CD14-positive monocyte (primary cell): ENCODE results near the gene VEPH1. TPM values are rescaled to one million over a fixed set of nuclear protein-coding genes. Genes with fewer than 3 reads are reported as not detected.

ENCODE experiments used
- DNase-seq, 3 donors: peaks; one replicate each; pipeline ENCODE4 v3.0.0-alpha.2; 2011 to 2022
- H2AFZ ChIP-seq: 2 replicates; pipeline ENCODE4 v1.6.0; 2012; ENCODE audit warnings: mild to moderate bottlenecking, low read depth, low read length, inconsistent platforms; ENCODE audit not compliant: insufficient read depth, poor library complexity, severe bottlenecking
- H3K27ac ChIP-seq, 2 donors: 1 replicate in 1 of 2; 2 replicates in 1 of 2; pipeline ENCODE4 v1.5.1; 2012 to 2013; ENCODE audit warnings: low read length in 2 of 2, control low read depth in 1 of 2, inconsistent platforms in 1 of 2, low read depth in 1 of 2, mild to moderate bottlenecking in 1 of 2
- H3K27me3 ChIP-seq, 2 donors: one replicate each; pipeline versions ENCODE4 v1.6.0 to v1.6.1; 2011 to 2013; ENCODE audit warnings: low read length in 2 of 2; ENCODE audit not compliant: control insufficient read depth in 2 of 2, insufficient read depth in 2 of 2
- H3K36me3 ChIP-seq, 2 donors: replicated peaks in 1 of 2; 1 replicate in 1 of 2; 2 replicates in 1 of 2; pipeline versions ENCODE4 v1.5.1 to v1.6.1; 2012 to 2013; ENCODE audit warnings: low read length in 2 of 2, control low read depth in 1 of 2, inconsistent platforms in 1 of 2, mild to moderate bottlenecking in 1 of 2; ENCODE audit not compliant: insufficient read depth in 2 of 2, control insufficient read depth in 1 of 2
- H3K4me1 ChIP-seq, 2 donors: 1 replicate in 1 of 2; 2 replicates in 1 of 2; pipeline versions ENCODE4 v1.5.1 to v1.6.1; 2012 to 2013; ENCODE audit warnings: low read length in 2 of 2, control low read depth in 1 of 2, inconsistent platforms in 1 of 2, mild to moderate bottlenecking in 1 of 2, moderate library complexity in 1 of 2; ENCODE audit not compliant: insufficient read depth in 2 of 2, control insufficient read depth in 1 of 2
- H3K4me2 ChIP-seq: replicated peaks from 2 replicates; pipeline ENCODE3; 2012; ENCODE audit warnings: low read length, moderate library complexity, mild to moderate bottlenecking; ENCODE audit not compliant: poor library complexity, severe bottlenecking; ENCODE audit errors: extremely low read depth
- H3K4me3 ChIP-seq, 3 experiments: fragments of 200-600 bp in 1 of 3; sonication (generic) in 1 of 3; replicated peaks in 1 of 3; 1 replicate in 2 of 3; 2 replicates in 1 of 3; pipeline ENCODE4 v1.5.1; 2011 to 2013; ENCODE audit warnings: low read length in 3 of 3, mild to moderate bottlenecking in 3 of 3, control low read depth in 2 of 3, low read depth in 2 of 3, inconsistent platforms in 1 of 3, moderate library complexity in 1 of 3
- H3K79me2 ChIP-seq: 2 replicates; pipeline ENCODE4 v1.6.0; 2012; ENCODE audit warnings: mild to moderate bottlenecking, control low read depth, inconsistent platforms, low read length, moderate library complexity; ENCODE audit not compliant: insufficient read depth
- H3K9ac ChIP-seq: 2 replicates; pipeline ENCODE4 v1.6.0; 2017; ENCODE audit warnings: low read length, mild to moderate bottlenecking; ENCODE audit not compliant: insufficient read depth, poor library complexity, severe bottlenecking
- H3K9me3 ChIP-seq, 2 donors: replicated peaks in 1 of 2; 1 replicate in 1 of 2; 2 replicates in 1 of 2; pipeline versions ENCODE4 v1.5.1 to v1.6.1; 2012 to 2013; ENCODE audit warnings: low read length in 2 of 2, control low read depth in 1 of 2; ENCODE audit not compliant: control insufficient read depth in 1 of 2, insufficient read depth in 1 of 2
- H4K20me1 ChIP-seq: 2 replicates; pipeline ENCODE4 v1.6.0; 2012; ENCODE audit warnings: mild to moderate bottlenecking, low read length, control low read depth, moderate library complexity; ENCODE audit not compliant: insufficient read depth
- H3K27ac Mint-ChIP-seq, 7 donors: one replicate each; pipeline ENCODE4 v1.8.0; 2020; ENCODE audit warnings: mild to moderate bottlenecking in 7 of 7, mixed read lengths in 7 of 7, moderate library complexity in 6 of 7, inconsistent platforms in 2 of 7
- H3K27me3 Mint-ChIP-seq, 3 donors: one replicate each; pipeline ENCODE4 v1.8.0; 2021 to 2022; ENCODE audit warnings: low read depth in 3 of 3, mild to moderate bottlenecking in 3 of 3, mixed read lengths in 3 of 3, moderate library complexity in 3 of 3, inconsistent platforms in 1 of 3
- H3K36me3 Mint-ChIP-seq, 2 donors: one replicate each; pipeline ENCODE4 v1.8.0; 2020; ENCODE audit warnings: mixed read lengths in 2 of 2, inconsistent platforms in 1 of 2, mild to moderate bottlenecking in 1 of 2
- H3K4me1 Mint-ChIP-seq: one replicate; pipeline ENCODE4 v1.8.0; 2020; ENCODE audit warnings: mild to moderate bottlenecking, mixed read lengths
- H3K4me3 Mint-ChIP-seq, 2 donors: one replicate each; pipeline ENCODE4 v1.8.0; 2020; ENCODE audit warnings: mild to moderate bottlenecking in 2 of 2, mixed read lengths in 2 of 2, moderate library complexity in 1 of 2
- H3K9me3 Mint-ChIP-seq, 7 donors: one replicate each; pipeline ENCODE4 v1.8.0; 2020 to 2022; ENCODE audit warnings: mixed read lengths in 7 of 7, mild to moderate bottlenecking in 6 of 7, moderate library complexity in 6 of 7, inconsistent platforms in 2 of 7
- WGBS: methylation state at CpG from one replicate; pipeline ENCODE4 v1.1.5; 2013; ENCODE audit warnings: missing lambda C conversion rate; ENCODE audit not compliant: insufficient coverage; 5-methylcytosine and 5-hydroxymethylcytosine counted together
- intact Hi-C, 2 donors: fragments of 100-400 bp; cut with micrococcal nuclease; formaldehyde crosslinking; loops; one replicate each; pipeline versions ENCODE4 v1.15.0 to v1.15.1; 2023
- polyA plus RNA-seq, 3 donors: library from polyadenylated mRNA; depleted of rRNA in 1 of 3; unstranded in 2 of 3; stranded (reverse) in 1 of 3; fragments of 300-500 nt in 2 of 3; fragments of >200 nt in 1 of 3; fragmentation: Illumina TruSeq in 2 of 3; gene quantifications; 1 replicate in 2 of 3; 2 replicates in 1 of 3; pipeline ENCODE4 v1.2.3, GENCODE V29; 2012 to 2021
- TF ChIP-seq, protein P1 (sequence below): fragments of 200-600 bp; IDR thresholded peaks from one replicate; pipeline ENCODE4 v1.8.0; 2022; ENCODE audit warnings: antibody characterized with exemption, mild to moderate bottlenecking

VEPH1 gene
- polyA plus RNA-seq, 3 donors: 0.44 TPM; not detected in 2

DNA sequence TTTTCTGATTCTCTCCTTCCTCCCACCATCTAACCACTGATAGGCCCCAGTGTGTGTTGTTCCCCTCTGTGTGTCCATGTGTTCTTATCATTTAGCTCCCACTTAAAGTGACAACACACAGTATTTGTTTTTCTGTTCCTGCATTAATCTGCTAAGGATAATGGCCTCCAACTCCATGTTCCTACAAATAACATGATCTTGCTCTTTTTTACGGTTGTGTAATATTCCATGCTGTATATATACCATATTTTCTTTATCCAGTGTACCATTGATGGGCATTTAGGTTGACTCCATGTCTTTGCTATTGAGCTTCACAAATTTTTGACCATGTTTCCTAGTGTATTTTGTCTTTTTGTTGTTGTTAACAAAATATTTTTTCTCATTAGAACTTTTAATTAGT, 30.6 kb downstream of the VEPH1 start:
- WGBS: no CpG with 5 or more reads among the region's 1 CpG
- H3K27me3 ChIP-seq: no peaks in the 10 kb centered on the region
- H3K27ac Mint-ChIP-seq: peak overlapping the region in 1 of 7 donors; percentile 68
- no peak overlapping the region for H3K4me3 ChIP-seq
- no peak overlapping the region for H3K4me3 Mint-ChIP-seq
- no peaks in the 10 kb centered on the region for H3K36me3 ChIP-seq
- H3K9me3 ChIP-seq: no peaks in the 10 kb centered on the region
- no peaks in the 10 kb centered on the region for H3K36me3 Mint-ChIP-seq
- peaks cover 0 to 5% (median 0%) of the 10 kb centered on the region in 7 donors for H3K9me3 Mint-ChIP-seq
- H3K79me2 ChIP-seq: no peaks in the 10 kb centered on the region
- no peak for DNase-seq
- TF ChIP-seq, protein P1, sequence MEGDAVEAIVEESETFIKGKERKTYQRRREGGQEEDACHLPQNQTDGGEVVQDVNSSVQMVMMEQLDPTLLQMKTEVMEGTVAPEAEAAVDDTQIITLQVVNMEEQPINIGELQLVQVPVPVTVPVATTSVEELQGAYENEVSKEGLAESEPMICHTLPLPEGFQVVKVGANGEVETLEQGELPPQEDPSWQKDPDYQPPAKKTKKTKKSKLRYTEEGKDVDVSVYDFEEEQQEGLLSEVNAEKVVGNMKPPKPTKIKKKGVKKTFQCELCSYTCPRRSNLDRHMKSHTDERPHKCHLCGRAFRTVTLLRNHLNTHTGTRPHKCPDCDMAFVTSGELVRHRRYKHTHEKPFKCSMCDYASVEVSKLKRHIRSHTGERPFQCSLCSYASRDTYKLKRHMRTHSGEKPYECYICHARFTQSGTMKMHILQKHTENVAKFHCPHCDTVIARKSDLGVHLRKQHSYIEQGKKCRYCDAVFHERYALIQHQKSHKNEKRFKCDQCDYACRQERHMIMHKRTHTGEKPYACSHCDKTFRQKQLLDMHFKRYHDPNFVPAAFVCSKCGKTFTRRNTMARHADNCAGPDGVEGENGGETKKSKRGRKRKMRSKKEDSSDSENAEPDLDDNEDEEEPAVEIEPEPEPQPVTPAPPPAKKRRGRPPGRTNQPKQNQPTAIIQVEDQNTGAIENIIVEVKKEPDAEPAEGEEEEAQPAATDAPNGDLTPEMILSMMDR: no peak
- H3K27me3 Mint-ChIP-seq: no peaks in the 10 kb centered on the region
- peaks cover 15 to 26% of the 10 kb centered on the region in 2 donors for H3K4me1 ChIP-seq
- no peak overlapping the region for H3K9ac ChIP-seq
- H4K20me1 ChIP-seq: no peaks in the 10 kb centered on the region
- H3K4me1 Mint-ChIP-seq: peaks cover 23% of the 10 kb centered on the region
- no peak overlapping the region for H3K4me2 ChIP-seq
- H2AFZ ChIP-seq: no peak overlapping the region
- intact Hi-C loops: no loop called here
- H3K27ac ChIP-seq: no peak overlapping the region

- Histone ChIP-seq H2AFZ (no peak overlapping the region), H3K27ac (no peak overlapping the region), H3K4me1 (peaks cover 26 to 39% of the 10 kb centered on the region in 2 donors), H3K79me2 (no peaks in the 10 kb centered on the region), H4K20me1 (no peaks in the 10 kb centered on the region), H3K27me3 (no peaks in the 10 kb centered on the region), H3K9ac (no peak overlapping the region), H3K9me3 (no peaks in the 10 kb centered on the region), H3K36me3 (no peaks in the 10 kb centered on the region), H3K4me2 (no peak overlapping the region), H3K4me3 (no peak overlapping the region)
- no CpG with 5 or more reads among the region's 1 CpG for WGBS
- Mint-ChIP-seq H3K27ac (no peak overlapping the region), H3K36me3 (peaks cover 0 to 4% of the 10 kb centered on the region in 2 donors), H3K4me3 (no peak overlapping the region), H3K9me3 (peaks cover 0 to 2% (median 0%) of the 10 kb centered on the region in 7 donors), H3K27me3 (no peaks in the 10 kb centered on the region), H3K4me1 (peaks cover 38% of the 10 kb centered on the region)
- TF ChIP-seq, protein P1: no peak
- intact Hi-C loops: no loop called here
- no peak for DNase-seq
Observed at GRCh38 chr3:157471064-157471463, 32.2 kb downstream of the VEPH1 start.
